GM18508 (cell line): Measurements from ENCODE around the gene MEIOB.

Experiments
- ATAC-seq: cut with Tn5 transposase; IDR thresholded peaks from one replicate; pipeline ENCODE4 v1.9.1; 2021; ENCODE audit warnings: moderate number of reproducible peaks; ENCODE audit not compliant: insufficient read depth, unreplicated experiment

Gene MEIOB

DNA sequence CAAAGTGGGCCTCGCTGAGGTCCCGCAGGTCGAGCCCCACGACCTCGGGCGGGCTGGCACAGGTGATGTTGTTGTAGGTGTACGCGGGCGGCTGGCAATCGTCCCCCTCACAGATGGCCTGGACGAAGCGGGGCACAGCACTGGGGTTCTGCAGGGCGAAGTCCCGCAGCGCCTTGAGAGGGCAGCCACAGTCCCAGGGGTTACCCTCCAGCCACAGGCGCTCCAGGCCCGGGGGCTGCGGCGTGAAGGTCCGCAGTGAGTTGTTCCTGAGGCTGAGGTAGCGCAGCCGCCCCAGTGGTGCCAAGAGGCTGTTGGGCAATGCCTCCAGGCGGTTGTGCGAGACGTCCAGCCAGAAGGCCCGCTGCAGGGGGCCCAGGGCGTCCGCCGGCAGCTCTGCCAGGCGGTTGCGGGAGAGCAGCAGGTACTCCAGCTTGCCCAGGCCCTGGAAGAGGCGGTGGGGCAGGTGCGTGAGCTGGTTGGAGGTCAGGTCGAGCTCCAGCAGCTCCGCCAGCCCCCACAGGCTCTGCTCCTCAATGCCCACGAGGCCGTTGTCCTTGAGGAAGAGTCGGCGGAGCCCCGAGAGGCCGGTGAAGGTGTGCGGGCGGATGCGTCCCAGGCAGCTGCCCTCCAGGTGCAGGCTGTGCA is 81.2 kb downstream of the MEIOB start:
- no peak for ATAC-seq

DNA sequence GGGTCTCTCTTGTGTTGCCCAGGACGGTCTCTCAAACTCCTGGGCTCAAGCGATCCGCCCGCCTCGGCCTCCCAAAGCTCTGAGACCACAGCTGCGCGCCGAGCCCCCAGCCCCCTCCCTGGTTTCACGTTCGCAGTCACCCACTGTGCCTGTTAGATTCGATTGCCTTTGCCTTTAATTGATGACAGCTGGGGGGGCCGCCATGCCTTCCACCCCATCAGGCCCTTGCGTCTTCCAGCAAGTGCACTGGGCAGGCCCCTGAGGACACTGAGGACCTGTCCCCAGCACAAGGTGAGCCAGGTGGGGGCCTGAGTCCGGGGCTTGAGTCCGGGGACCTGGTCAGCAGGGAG is 81.7 kb downstream of the MEIOB start:
- ATAC-seq: no peak

DNA sequence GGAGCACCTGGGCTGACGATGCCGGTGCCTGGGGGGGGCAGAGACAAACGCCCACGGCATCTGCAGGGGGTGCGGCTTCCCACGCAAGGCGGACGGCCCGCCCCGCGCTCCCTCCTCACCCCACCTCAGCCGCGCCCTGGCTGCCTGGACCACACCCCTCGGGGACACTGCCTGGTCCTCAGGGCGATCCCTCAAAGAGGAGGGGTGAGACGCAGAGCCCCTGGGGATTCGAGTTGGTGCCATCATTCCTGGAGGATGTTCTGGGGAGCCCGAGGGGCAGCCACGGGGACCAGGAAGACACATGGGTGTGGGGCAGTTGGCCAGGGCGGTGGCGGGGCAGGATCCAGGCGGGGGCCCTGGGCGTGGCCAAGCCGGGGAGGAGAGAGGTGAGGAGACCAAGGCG is 82.3 kb downstream of the MEIOB start:
- ATAC-seq: no peak

DNA sequence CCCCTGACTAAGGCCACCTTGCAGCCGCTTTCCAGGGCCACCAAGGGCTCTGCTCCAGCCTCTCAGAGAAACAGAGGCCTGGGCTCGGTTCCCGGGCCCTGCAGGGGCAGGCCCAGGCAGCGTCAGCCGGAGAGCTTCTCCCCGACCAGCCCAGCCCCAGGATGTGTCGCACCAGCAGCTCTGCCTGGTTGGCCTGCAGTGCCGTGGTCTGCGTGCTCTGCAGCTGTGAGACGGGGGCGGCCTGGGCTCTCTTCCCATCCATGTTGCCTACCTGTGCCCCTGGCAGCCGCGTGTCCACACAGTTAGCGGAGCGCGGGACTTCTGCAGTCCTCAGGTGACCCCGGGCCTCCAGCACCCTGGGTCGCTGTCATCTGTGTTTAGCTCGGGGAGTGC is 83.3 kb downstream of the MEIOB start:
- ATAC-seq: no peak

DNA sequence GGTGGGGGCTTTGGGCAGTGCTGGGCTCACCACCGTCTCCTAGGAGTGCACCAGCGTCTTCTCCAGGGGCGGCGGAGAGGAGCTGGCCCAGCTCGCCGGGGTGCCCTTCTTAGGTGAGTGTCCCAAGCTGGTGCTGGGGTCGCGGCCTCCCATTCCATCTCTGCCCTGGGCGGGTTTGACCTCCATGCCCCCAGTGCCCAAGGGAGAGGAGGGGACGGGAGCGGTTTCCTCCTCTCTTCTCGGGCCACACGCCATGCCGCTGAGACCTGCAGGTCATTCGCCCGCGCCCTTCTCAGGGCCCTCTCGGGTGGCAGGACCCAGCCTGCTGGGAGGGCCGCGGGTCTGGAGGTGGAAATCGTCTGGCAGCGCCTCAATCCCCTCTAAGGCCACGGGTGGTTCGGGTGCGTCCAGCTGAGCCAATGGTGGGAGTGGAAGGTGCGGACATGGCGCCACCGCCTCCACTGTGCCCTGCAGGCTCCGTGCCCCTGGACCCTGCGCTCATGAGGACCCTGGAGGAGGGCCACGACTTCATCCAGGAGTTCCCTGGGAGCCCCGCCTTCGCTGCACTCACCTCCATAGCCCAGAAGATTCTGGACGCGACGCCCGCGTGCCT is 83.8 kb downstream of the MEIOB start:
- ATAC-seq: no peak

DNA sequence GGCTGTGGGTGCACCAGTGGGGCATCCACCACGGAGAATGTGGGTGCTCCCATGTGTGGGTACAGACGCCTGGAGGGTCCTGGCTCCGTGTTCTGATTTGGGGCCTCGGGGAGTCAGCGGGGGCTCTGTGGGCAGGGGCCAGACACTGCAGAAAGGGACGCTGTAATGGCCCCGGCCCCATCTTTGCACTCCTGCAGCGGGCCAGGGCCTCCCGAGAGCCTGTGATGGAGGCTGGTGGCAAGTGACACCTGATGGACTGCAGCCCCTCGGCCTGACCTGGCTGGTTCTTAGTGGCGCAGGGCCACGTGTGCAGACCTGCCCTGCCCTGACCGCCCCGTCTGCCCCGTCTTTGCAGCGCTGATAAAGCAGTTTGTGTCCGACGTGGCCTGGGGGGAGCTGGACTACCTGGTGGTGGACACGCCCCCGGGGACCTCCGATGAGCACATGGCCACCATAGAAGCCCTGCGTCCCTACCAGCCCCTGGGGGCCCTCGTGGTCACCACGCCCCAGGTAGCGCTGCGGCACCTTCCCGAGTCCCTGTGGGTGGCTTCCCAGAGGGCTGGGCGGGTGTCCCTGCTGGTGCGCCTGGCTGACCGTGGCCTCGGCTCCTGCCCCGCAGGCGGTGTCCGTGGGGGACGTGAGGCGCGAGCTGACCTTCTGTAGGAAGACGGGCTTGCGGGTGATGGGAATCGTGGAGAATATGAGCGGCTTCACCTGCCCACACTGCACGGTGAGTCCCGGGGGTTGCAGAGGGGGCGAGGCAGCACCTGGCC is 84.5 kb downstream of the MEIOB start:
- ATAC-seq: no peak

DNA sequence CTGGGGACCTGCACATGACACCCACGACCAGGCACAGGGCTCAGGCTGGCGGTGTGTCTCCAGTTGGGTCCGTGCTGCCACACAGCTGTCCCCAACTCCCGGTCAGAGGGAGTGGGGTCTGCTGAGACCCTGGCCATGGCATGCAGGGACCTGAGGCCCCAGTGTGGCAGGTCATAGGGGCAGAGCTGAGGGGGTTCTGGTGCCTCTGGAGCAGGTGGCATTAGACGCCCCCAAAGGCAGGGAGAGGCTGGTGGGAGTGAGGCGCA is 85.0 kb downstream of the MEIOB start:
- no peak for ATAC-seq

DNA sequence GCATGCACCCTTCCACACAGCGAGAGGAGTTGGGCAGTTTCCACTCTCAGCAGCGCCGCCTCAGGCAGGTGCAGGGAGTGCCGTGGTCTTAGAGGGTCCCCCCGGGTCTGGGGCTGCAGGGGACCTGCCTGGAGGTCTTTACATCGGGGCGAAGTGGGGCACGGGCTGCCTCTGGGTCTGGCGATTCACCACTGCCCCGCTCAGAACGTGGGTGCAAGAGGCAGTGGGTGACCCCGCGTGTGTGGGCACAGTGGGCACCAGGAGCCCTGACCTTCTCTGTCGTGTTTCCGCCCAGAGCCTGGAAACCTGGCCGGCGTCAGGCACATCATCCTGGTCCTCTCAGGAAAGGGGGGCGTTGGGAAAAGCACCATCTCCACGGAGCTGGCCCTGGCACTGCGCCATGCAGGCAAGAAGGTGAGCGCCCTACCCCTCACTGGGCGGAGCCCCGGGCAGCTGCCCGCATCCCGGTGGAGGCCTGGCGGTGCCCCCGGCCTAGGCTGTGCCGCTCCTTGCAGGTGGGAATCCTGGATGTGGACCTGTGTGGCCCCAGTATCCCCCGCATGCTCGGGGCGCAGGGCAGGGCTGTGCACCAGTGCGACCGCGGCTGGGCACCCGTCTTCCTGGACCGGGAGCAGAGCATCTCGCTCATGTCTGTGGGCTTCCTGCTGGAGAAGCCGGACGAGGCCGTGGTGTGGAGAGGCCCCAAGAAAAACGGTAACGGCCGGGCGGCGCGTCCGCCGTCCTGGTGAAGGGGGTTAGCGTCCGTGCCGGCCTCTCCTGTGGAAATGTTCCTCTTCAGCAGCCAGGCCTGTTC is 85.5 kb downstream of the MEIOB start:
- no peak for ATAC-seq

DNA sequence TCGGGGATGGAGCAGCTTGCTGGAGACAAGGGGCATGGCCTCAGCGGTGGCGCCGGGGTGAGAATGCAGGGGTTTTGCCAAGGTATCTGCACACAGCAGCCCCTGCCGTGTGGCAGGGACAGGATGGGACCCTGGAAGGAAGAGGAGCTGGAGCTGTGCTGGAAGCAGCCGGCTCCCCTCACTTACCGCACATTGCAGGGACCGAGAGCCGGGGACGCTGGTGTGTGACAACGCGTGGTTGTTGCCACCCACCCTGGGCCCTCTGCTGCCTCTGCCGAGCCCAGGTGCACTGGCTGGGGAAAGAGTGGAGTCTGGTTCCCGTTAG is 86.2 kb downstream of the MEIOB start:
- ATAC-seq: no peak

DNA sequence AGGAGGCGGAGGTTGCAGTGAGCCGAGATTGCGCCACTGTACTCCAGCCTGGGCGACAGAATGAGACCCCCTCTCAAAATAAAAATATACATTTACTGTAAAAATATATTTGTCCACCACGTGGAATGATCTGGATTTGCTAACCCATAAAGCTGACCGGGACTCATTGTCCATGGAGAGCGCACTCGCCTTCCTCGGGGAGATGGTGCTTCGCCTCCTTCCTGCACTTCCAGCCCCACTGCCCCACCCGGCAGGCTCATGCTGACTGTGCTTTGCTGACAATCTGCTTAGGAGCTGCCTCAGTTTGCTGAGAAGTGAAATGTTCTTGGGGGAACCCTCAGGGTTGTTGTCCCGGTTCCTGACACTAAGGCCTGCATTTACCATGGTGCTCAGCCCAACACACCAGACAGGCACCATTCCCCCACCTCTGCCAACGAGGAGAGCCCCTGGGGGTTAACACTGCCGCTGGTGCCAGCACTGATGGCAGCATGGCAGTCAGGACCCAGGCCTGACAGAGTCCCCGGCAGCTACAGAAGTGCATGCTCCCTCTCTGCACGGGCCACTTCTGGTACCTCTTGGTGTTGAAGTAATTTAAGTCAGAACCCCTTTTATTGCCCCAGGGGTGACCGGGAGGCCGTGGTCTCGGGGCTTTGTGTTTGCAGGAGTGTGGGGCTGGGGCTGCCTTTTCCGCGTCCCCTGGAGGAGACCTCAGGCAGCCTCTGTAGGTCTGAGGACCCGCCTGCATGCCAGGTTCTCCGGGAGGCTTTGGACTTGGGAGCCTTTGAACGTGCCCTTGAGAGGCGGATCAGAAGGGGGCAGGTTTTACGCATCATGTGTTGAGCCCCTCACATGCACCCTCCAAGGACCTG is 86.8 kb downstream of the MEIOB start:
- ATAC-seq: no peak
